SK-N-SH treated with all-trans-retinoic acid at 6 μM for 48 hours (cell line): ENCODE results near the gene IL11RA.

Experiments
- ATAC-seq: fragments of 200-7000 bp; cut with Tn5 transposase; 3 replicates; pipeline ENCODE4 v1.9.1; 2020; ENCODE audit warnings: mild to moderate bottlenecking, moderate library complexity
- ARNTL ChIP-seq: fragments of 450-650 bp; formaldehyde crosslinking; IDR thresholded peaks from 2 replicates; pipeline ENCODE4 v1.5.0; 2020; ENCODE audit warnings: low read depth, mild to moderate bottlenecking, moderate library complexity, borderline replicate concordance
- BACH2 ChIP-seq: fragments of 250-450 bp; sonication (Bioruptor Pico); IDR thresholded peaks from 2 replicates; pipeline ENCODE4 v1.9.0; 2021; ENCODE audit warnings: mild to moderate bottlenecking, borderline replicate concordance
- CSDC2 ChIP-seq: fragments of 250-450 bp; sonication (Bioruptor Pico); IDR thresholded peaks from 2 replicates; pipeline ENCODE4 v1.5.0; 2020; ENCODE audit warnings: mild to moderate bottlenecking, moderate library complexity
- ESRRG ChIP-seq: fragments of 250-450 bp; sonication (Bioruptor Pico); IDR thresholded peaks from 2 replicates; pipeline ENCODE4 v1.6.1; 2021; ENCODE audit warnings: mild to moderate bottlenecking
- GLIS3 ChIP-seq: fragments of 250-450 bp; sonication (Bioruptor Pico); IDR thresholded peaks from 2 replicates; pipeline ENCODE4 v1.5.0; 2020; ENCODE audit warnings: mild to moderate bottlenecking, moderate library complexity
- ISL1 ChIP-seq: fragments of 250-450 bp; sonication (Bioruptor Pico); IDR thresholded peaks from 2 replicates; pipeline ENCODE4 v2.1.2; 2022; ENCODE audit warnings: mild to moderate bottlenecking, moderate library complexity
- OSR1 ChIP-seq: fragments of 250-450 bp; sonication (Bioruptor Pico); IDR thresholded peaks from 2 replicates; pipeline ENCODE4 v1.8.0; 2022; ENCODE audit warnings: moderate library complexity, mild to moderate bottlenecking, inconsistent platforms
- PATZ1 ChIP-seq: fragments of 250-450 bp; sonication (Bioruptor Pico); IDR thresholded peaks from 2 replicates; pipeline ENCODE4 v1.8.0; 2020; ENCODE audit warnings: mild to moderate bottlenecking, moderate library complexity, borderline replicate concordance
- PPARA ChIP-seq: fragments of 250-450 bp; sonication (Bioruptor Pico); IDR thresholded peaks from 2 replicates; pipeline ENCODE4 v1.5.0; 2020; ENCODE audit warnings: mild to moderate bottlenecking, borderline replicate concordance
- RARB ChIP-seq: fragments of 250-450 bp; sonication (Bioruptor Pico); IDR thresholded peaks from 2 replicates; pipeline ENCODE4 v1.8.0; 2021; ENCODE audit warnings: mild to moderate bottlenecking, moderate library complexity
- SNAI2 ChIP-seq: fragments of 250-450 bp; sonication (Bioruptor Pico); IDR thresholded peaks from 2 replicates; pipeline ENCODE4 v1.5.0; 2020; ENCODE audit warnings: mild to moderate bottlenecking, moderate library complexity
- TCF4 ChIP-seq: fragments of 250-450 bp; sonication (Bioruptor Pico); IDR thresholded peaks from 2 replicates; pipeline ENCODE4 v1.8.0; 2021; ENCODE audit warnings: mild to moderate bottlenecking, moderate library complexity, borderline replicate concordance
- TOX ChIP-seq: fragments of 250-450 bp; sonication (Bioruptor Pico); IDR thresholded peaks from 2 replicates; pipeline ENCODE4 v1.8.0; 2021; ENCODE audit warnings: mild to moderate bottlenecking, moderate library complexity, borderline replicate concordance
- ZC3H10 ChIP-seq: fragments of 250-450 bp; sonication (Bioruptor Pico); IDR thresholded peaks from 2 replicates; pipeline ENCODE4 v1.5.1; 2021; ENCODE audit warnings: mild to moderate bottlenecking, moderate library complexity
- ZFP3 ChIP-seq: fragments of 250-450 bp; sonication (Bioruptor Pico); IDR thresholded peaks from 2 replicates; pipeline ENCODE4 v1.5.0; 2020; ENCODE audit warnings: mild to moderate bottlenecking, moderate library complexity
- ZFP30 ChIP-seq: fragments of 450-650 bp; formaldehyde crosslinking; IDR thresholded peaks from 2 replicates; pipeline ENCODE4 v1.5.0; 2022; ENCODE audit warnings: mild to moderate bottlenecking, moderate library complexity
- ZNF565 ChIP-seq: fragments of 450-650 bp; formaldehyde crosslinking; conservative IDR thresholded peaks from 2 replicates; pipeline ENCODE4 v1.5.0; 2020; ENCODE audit warnings: low read depth, mild to moderate bottlenecking, moderate library complexity
- ZNF70 ChIP-seq: fragments of 450-650 bp; formaldehyde crosslinking; IDR thresholded peaks from 2 replicates; pipeline ENCODE4 v1.5.0; 2020; ENCODE audit warnings: mild to moderate bottlenecking, moderate library complexity
- ZNF8 ChIP-seq: fragments of 450-650 bp; formaldehyde crosslinking; IDR thresholded peaks from 2 replicates; pipeline ENCODE4 v1.5.0; 2020; ENCODE audit warnings: mild to moderate bottlenecking, moderate library complexity
- TF ChIP-seq, protein P1 (sequence below): fragments of 250-450 bp; sonication (Bioruptor Pico); IDR thresholded peaks from 2 replicates; pipeline ENCODE4 v1.5.1; 2021; ENCODE audit warnings: mild to moderate bottlenecking, moderate library complexity
- TF ChIP-seq, protein P2 (sequence below): fragments of 250-450 bp; sonication (Bioruptor Pico); IDR thresholded peaks from 2 replicates; pipeline ENCODE4 v1.8.0; 2021; ENCODE audit warnings: low read depth, mild to moderate bottlenecking, moderate library complexity, borderline replicate concordance
- TF ChIP-seq, protein P3 (sequence below): fragments of 250-450 bp; sonication (Bioruptor Pico); IDR thresholded peaks from 2 replicates; pipeline ENCODE4 v1.5.1; 2020; ENCODE audit warnings: low read depth, mild to moderate bottlenecking, moderate library complexity

Gene IL11RA

DNA sequence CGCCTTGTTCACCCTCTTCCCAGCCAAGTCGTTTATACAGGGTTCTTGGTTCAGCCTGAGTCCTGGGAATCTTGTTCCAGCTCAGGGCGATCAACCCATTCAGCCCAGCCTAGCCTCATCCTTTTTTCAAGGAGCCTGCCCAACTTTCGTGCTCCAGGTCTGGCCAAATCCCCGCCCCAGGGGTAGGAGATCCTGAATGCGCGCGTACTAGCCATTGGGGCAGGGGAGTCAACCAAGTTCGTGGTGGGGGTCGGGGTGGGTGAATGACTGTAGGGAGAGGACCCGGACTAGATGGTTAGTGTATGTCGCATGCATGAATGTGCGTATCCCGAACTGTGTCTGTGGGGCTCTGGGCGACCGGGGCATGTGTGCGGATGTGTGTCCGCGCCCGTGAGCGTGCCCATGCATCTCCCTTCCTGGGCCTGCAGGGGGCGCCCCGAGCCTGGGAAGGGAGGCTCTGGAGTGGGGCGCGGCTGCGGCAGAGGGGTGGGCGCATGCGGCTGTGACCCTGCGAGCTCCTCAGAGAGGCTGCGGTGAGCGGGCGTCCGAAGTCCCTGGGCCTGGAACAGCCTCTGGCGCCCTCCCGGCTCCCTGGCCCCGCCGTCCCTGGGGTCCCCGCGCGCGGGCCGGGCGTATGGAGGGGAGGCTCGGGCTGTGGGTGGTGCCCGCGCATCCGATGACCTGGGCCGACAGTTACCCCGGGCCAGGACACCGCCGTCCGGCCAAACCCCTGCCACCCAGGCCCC is 49.2 kb downstream of the IL11RA start:
- peak; percentile 90 for ATAC-seq

GRCh38 chr9:34701769-34702736 is 50.1 kb downstream of the IL11RA start:
- peak; percentile 97 for ATAC-seq
- TF ChIP-seq BACH2 (CRISPR knock-in tag) (no peak), ESRRG (CRISPR knock-in tag) (no peak), PATZ1 (CRISPR knock-in tag) (no peak), ZFP30 (CRISPR knock-in tag) (no peak), ZC3H10 (no peak), TCF4 (CRISPR knock-in tag) (no peak), ARNTL (no peak)
- TF ChIP-seq, protein P1, sequence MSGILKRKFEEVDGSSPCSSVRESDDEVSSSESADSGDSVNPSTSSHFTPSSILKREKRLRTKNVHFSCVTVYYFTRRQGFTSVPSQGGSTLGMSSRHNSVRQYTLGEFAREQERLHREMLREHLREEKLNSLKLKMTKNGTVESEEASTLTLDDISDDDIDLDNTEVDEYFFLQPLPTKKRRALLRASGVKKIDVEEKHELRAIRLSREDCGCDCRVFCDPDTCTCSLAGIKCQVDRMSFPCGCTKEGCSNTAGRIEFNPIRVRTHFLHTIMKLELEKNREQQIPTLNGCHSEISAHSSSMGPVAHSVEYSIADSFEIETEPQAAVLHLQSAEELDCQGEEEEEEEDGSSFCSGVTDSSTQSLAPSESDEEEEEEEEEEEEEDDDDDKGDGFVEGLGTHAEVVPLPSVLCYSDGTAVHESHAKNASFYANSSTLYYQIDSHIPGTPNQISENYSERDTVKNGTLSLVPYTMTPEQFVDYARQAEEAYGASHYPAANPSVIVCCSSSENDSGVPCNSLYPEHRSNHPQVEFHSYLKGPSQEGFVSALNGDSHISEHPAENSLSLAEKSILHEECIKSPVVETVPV, result no peak

More for the DNA sequence above, 49.2 kb downstream of the IL11RA start:
- no peak for TF ChIP-seq GLIS3 (CRISPR knock-in tag)
- no peak for TF ChIP-seq ZC3H10
- TF ChIP-seq, protein P2, sequence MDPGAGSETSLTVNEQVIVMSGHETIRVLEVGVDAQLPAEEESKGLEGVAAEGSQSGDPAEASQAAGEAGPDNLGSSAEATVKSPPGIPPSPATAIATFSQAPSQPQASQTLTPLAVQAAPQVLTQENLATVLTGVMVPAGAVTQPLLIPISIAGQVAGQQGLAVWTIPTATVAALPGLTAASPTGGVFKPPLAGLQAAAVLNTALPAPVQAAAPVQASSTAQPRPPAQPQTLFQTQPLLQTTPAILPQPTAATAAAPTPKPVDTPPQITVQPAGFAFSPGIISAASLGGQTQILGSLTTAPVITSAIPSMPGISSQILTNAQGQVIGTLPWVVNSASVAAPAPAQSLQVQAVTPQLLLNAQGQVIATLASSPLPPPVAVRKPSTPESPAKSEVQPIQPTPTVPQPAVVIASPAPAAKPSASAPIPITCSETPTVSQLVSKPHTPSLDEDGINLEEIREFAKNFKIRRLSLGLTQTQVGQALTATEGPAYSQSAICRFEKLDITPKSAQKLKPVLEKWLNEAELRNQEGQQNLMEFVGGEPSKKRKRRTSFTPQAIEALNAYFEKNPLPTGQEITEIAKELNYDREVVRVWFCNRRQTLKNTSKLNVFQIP (CRISPR knock-in tag), result no peak
- TF ChIP-seq TCF4 (CRISPR knock-in tag), result no peak
- no peak for TF ChIP-seq ZFP30 (CRISPR knock-in tag)
- TF ChIP-seq PPARA (CRISPR knock-in tag), result no peak
- no peak for TF ChIP-seq CSDC2
- no peak for TF ChIP-seq ARNTL
- no peak for TF ChIP-seq ESRRG (CRISPR knock-in tag)
- TF ChIP-seq RARB (CRISPR knock-in tag), result no peak
- no peak for TF ChIP-seq BACH2 (CRISPR knock-in tag)
- no peak for TF ChIP-seq SNAI2
- no peak for TF ChIP-seq ZNF565 (CRISPR knock-in tag)
- no peak for TF ChIP-seq ISL1 (CRISPR knock-in tag)
- TF ChIP-seq ZFP3 (CRISPR knock-in tag), result no peak
- TF ChIP-seq PATZ1 (CRISPR knock-in tag), result no peak
- TF ChIP-seq, protein P3, sequence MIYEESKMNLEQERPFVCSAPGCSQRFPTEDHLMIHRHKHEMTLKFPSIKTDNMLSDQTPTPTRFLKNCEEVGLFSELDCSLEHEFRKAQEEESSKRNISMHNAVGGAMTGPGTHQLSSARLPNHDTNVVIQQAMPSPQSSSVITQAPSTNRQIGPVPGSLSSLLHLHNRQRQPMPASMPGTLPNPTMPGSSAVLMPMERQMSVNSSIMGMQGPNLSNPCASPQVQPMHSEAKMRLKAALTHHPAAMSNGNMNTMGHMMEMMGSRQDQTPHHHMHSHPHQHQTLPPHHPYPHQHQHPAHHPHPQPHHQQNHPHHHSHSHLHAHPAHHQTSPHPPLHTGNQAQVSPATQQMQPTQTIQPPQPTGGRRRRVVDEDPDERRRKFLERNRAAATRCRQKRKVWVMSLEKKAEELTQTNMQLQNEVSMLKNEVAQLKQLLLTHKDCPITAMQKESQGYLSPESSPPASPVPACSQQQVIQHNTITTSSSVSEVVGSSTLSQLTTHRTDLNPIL (CRISPR knock-in tag), result no peak
- TF ChIP-seq ZNF70 (CRISPR knock-in tag), result no peak
- no peak for TF ChIP-seq TOX (CRISPR knock-in tag)

DNA sequence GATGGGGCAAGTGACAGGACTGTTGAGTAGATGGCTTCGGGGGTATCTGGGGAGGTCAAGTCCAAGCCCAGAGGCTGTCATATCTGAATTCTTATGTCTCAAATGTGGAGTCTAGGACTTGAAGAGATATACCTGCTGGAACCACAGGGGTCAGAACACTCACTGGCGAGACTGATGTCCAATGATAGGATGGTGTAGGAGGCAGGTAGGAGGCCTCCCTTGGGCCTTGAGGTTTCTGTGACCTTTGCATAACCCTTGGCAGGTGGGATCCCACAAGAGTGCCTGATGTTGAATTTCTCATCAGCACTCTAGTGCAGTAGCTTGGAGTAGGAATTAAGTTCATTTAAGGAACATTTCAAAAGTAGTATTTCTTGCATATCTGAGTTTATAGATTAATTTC is 55.1 kb downstream of the IL11RA start:
- ATAC-seq, result no peak
- TF ChIP-seq, protein P2 (CRISPR knock-in tag), result no peak
- TF ChIP-seq GLIS3 (CRISPR knock-in tag) (no peak), ESRRG (CRISPR knock-in tag) (no peak), ZFP30 (CRISPR knock-in tag) (no peak), PPARA (CRISPR knock-in tag) (no peak), ZNF8 (CRISPR knock-in tag) (no peak), ARNTL (no peak), ISL1 (CRISPR knock-in tag) (no peak), ZNF565 (CRISPR knock-in tag) (no peak), TOX (CRISPR knock-in tag) (no peak), SNAI2 (no peak), OSR1 (CRISPR knock-in tag) (no peak), BACH2 (CRISPR knock-in tag) (no peak)
- TF ChIP-seq, protein P3 (CRISPR knock-in tag), result no peak
